ENCODE data around the gene UST. TPM values are rescaled to one million over a fixed set of nuclear protein-coding genes. Genes with fewer than 3 reads are reported as not detected.

UST gene
- total and polyA plus RNA-seq, 2 experiments from 2014 or later = 8.0 to 11.7 TPM

- no peaks in the 10 kb centered on the region for H3K9me2 ChIP-seq (replicated peaks; ENCODE audit: insufficient read depth)
- no peak overlapping the region for H3K27ac ChIP-seq
- no peaks in the 10 kb centered on the region for H3K79me2 ChIP-seq
- H3K27me3 ChIP-seq = no peaks in the 10 kb centered on the region
- H3K4me2 ChIP-seq = no peak overlapping the region
- no peaks in the 10 kb centered on the region for H3K9me3 ChIP-seq (ENCODE audit: low read depth)
- H3K4me3 ChIP-seq = no peak overlapping the region
- no peak for DNase-seq (ENCODE audit: low spot score)
- WGBS (ENCODE audit: low lambda C conversion rate, missing lambda C conversion rate) = 84% methylated on average over 3 of the region's 3 CpGs
- H4K20me1 ChIP-seq (ENCODE audit: insufficient read depth, poor library complexity, severe bottlenecking) = no peaks in the 10 kb centered on the region
- H3K4me1 ChIP-seq (ENCODE audit: insufficient read depth) = peaks cover 17% of the 10 kb centered on the region
- no peak for TF ChIP-seq CTCF (IDR thresholded peaks at IDR 0.05; ENCODE audit: poor library complexity)
- TF ChIP-seq EZH2phosphoT487 (IDR thresholded peaks at IDR 0.05; ENCODE audit: low read depth, severe bottlenecking, unreplicated experiment) = no peak
- no peak for TF ChIP-seq EZH2 (IDR thresholded peaks at IDR 0.05; ENCODE audit: borderline replicate concordance)
- no peak overlapping the region for H2AFZ ChIP-seq
- no peaks in the 10 kb centered on the region for H3K36me3 ChIP-seq (replicated peaks; ENCODE audit: insufficient read depth, low read depth)
Measured at GRCh38 chr6:148890096-148890495, 143.3 kb downstream of the UST start.

- DNase-seq (ENCODE audit: low spot score) = no peak
- Histone ChIP-seq H3K27ac (no peak overlapping the region), H3K9me2 (replicated peaks; ENCODE audit: insufficient read depth) (no peaks in the 10 kb centered on the region), H3K4me3 (no peak overlapping the region), H3K9me3 (ENCODE audit: low read depth) (no peaks in the 10 kb centered on the region), H3K27me3 (no peaks in the 10 kb centered on the region), H3K36me3 (replicated peaks; ENCODE audit: insufficient read depth, low read depth) (no peaks in the 10 kb centered on the region), H3K4me1 (ENCODE audit: insufficient read depth) (peaks cover 11% of the 10 kb centered on the region), H4K20me1 (ENCODE audit: insufficient read depth, poor library complexity, severe bottlenecking) (no peaks in the 10 kb centered on the region), H3K79me2 (no peaks in the 10 kb centered on the region), H3K4me2 (no peak overlapping the region), H2AFZ (no peak overlapping the region)
- TF ChIP-seq CTCF (IDR thresholded peaks at IDR 0.05; ENCODE audit: poor library complexity) = no peak
- TF ChIP-seq EZH2phosphoT487 (IDR thresholded peaks at IDR 0.05; ENCODE audit: low read depth, severe bottlenecking, unreplicated experiment) = no peak
- TF ChIP-seq EZH2 (IDR thresholded peaks at IDR 0.05; ENCODE audit: borderline replicate concordance) = no peak
- WGBS (ENCODE audit: low lambda C conversion rate, missing lambda C conversion rate) = 88% methylated on average over 13 of the region's 13 CpGs
Measured at GRCh38 chr6:148890652-148891404, 144.0 kb downstream of the UST start.

GRCh38 chr6:148891405-148891783 lies 144.6 kb downstream of the UST start:
- Histone ChIP-seq H3K9me2 (replicated peaks; ENCODE audit: insufficient read depth) (no peaks in the 10 kb centered on the region), H2AFZ (no peak overlapping the region), H3K9me3 (ENCODE audit: low read depth) (no peaks in the 10 kb centered on the region), H3K4me2 (no peak overlapping the region), H3K4me3 (no peak overlapping the region), H3K27ac (no peak overlapping the region), H3K27me3 (no peaks in the 10 kb centered on the region), H4K20me1 (ENCODE audit: insufficient read depth, poor library complexity, severe bottlenecking) (no peaks in the 10 kb centered on the region), H3K36me3 (replicated peaks; ENCODE audit: insufficient read depth, low read depth) (no peaks in the 10 kb centered on the region), H3K4me1 (ENCODE audit: insufficient read depth) (peaks cover 5% of the 10 kb centered on the region), H3K79me2 (no peaks in the 10 kb centered on the region)
- no peak for DNase-seq (ENCODE audit: low spot score)
- TF ChIP-seq EZH2 (IDR thresholded peaks at IDR 0.05; ENCODE audit: borderline replicate concordance) (no peak), CTCF (IDR thresholded peaks at IDR 0.05; ENCODE audit: poor library complexity) (no peak), EZH2phosphoT487 (IDR thresholded peaks at IDR 0.05; ENCODE audit: low read depth, severe bottlenecking, unreplicated experiment) (no peak)
- WGBS (ENCODE audit: low lambda C conversion rate, missing lambda C conversion rate) = 53% methylated on average over 1 of the region's 1 CpG
